ENCODE measurements around the gene TSPAN18.

Gene TSPAN18

DNA sequence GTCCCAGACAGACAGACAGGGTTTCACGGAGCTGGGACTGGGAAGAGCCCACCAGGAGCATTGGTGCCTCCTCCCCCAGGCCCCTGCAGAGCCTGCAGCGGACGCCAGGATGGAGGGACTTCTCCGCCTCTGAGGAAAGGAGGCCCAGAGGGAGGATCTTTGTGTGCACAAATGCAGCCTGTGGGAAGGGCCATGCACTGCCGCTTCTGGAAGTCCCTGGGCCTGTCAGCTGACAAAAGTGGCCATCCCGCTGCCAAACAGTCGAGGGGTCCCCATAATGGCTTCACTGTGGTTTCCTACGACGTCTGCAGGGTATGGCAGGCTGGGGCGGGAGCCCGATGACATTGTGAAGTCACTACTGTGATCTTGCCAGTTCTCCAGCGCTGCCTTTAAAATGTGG is 150.1 kb downstream of the TSPAN18 start:
- DNase-seq (ENCODE audit: low read depth): no peak
- TF ChIP-seq, protein P1, sequence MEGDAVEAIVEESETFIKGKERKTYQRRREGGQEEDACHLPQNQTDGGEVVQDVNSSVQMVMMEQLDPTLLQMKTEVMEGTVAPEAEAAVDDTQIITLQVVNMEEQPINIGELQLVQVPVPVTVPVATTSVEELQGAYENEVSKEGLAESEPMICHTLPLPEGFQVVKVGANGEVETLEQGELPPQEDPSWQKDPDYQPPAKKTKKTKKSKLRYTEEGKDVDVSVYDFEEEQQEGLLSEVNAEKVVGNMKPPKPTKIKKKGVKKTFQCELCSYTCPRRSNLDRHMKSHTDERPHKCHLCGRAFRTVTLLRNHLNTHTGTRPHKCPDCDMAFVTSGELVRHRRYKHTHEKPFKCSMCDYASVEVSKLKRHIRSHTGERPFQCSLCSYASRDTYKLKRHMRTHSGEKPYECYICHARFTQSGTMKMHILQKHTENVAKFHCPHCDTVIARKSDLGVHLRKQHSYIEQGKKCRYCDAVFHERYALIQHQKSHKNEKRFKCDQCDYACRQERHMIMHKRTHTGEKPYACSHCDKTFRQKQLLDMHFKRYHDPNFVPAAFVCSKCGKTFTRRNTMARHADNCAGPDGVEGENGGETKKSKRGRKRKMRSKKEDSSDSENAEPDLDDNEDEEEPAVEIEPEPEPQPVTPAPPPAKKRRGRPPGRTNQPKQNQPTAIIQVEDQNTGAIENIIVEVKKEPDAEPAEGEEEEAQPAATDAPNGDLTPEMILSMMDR (IDR thresholded peaks at IDR 0.05; ENCODE audit: insufficient read depth, low read depth, low read length, missing control alignments): no peak
- no peak overlapping the region for H3K4me3 ChIP-seq (ENCODE audit: low read depth, low read length)

DNA sequence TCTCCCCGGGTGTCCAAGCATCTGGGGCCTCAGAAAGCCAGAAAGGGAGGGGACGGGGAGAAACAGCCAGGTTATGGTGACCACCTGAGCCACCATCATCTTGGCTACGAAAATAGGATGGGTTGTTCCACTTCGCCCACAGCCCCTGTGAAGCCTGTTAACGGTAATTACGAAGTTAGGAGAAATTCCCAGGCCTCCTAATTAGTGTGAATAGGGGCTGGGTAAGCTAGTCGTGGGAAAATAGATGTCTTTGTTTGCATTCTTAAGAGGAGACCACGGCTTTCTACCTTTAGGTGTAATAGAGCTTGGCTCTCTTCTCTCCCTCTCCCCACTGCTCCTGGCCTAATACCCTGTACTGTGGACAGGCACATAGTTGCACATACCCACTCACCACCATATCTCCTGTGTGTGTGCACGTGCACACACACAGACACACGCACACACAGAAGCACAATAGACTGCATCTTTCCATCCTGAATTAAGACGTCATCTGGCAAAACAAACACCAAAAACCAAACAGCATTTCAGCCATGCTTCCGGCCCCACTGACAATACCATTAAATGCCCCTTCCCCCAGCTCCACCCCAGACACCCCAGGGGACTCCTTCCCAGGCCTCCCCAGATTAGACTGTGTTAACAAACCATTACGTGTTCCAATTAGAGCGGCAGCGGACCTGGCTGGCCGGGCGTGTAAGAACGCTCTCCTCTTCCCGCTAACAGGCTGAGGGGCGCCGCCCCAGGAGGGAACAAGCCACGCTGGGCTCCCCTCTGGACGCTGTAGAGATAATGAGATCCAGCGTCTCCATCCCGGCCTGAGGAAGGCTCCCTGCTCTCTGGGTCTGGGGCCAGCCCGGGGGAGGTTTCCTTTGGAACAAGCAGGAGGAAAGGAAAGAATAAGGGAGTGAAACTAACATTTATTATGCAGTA is 151.1 kb downstream of the TSPAN18 start:
- TF ChIP-seq, protein P1 (IDR thresholded peaks at IDR 0.05; ENCODE audit: insufficient read depth, low read depth, low read length, missing control alignments): no peak
- DNase-seq (ENCODE audit: low read depth): no peak
- no peak overlapping the region for H3K4me3 ChIP-seq (ENCODE audit: low read depth, low read length)

DNA sequence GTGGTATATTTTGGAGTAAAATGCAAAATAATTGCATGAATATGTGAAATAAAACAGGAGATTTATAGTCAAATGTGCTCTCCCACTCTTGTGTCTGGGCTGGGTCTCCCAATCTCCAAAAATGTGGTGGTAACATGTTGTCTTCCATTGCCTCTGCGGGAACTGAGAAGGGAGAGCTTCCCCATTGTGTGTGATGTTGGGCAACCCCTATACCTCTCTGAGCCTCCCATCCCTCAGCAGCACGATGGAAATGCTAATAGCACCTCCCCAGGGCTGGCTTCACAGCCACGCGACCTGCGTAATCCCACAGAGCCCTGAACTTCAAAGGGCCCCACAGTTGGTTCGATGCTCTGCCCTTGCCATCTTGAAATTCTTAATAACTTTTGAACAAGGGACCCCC is 151.9 kb downstream of the TSPAN18 start:
- no peak overlapping the region for H3K4me3 ChIP-seq (ENCODE audit: low read depth, low read length)
- no peak for DNase-seq (ENCODE audit: low read depth)
- TF ChIP-seq, protein P1 (IDR thresholded peaks at IDR 0.05; ENCODE audit: insufficient read depth, low read depth, low read length, missing control alignments): no peak

DNA sequence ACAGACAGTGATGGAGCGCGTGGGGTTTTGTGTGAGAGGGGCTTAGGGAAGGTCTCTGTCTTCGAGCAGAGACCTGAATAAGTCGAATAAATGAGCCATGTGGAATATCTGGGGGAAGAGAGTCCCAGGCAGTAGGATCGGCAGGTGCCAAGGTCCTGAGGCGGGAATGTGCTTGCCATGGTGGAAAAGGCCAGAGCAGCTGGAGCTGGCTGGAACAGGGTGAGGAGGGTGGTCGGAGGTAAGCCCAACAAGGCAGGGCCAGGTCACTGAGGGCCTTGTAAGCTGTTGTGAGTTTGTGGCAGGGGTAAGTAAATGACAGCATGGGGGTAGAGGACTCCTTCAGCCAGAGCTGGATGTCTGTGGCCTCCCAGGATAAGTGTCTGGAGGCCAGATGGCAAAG is 152.7 kb downstream of the TSPAN18 start:
- DNase-seq (ENCODE audit: low read depth): no peak
- H3K4me3 ChIP-seq (ENCODE audit: low read depth, low read length): no peak overlapping the region
- TF ChIP-seq, protein P1 (IDR thresholded peaks at IDR 0.05; ENCODE audit: insufficient read depth, low read depth, low read length, missing control alignments): no peak

DNA sequence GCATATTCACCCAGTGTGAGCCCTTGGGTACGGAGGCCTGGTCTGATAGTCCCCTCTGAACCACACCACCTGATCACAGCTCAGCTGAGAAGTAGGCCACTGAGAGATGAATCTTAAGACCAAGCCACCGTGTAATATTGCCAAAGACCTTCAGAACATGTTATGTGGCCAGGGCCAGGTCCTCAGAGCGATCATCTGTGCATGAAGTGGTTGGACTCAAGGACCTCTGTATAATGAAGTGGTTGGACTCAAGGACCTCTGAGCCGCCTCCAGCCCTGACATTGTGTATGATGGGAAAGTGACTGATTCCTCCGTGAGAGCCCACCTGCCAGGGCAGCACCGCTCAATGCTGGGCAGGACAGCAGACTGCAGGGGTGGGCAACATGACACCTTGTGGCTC is 153.7 kb downstream of the TSPAN18 start:
- H3K4me3 ChIP-seq (ENCODE audit: low read depth, low read length): no peak overlapping the region
- TF ChIP-seq, protein P1 (IDR thresholded peaks at IDR 0.05; ENCODE audit: insufficient read depth, low read depth, low read length, missing control alignments): no peak
- no peak for DNase-seq (ENCODE audit: low read depth)

DNA sequence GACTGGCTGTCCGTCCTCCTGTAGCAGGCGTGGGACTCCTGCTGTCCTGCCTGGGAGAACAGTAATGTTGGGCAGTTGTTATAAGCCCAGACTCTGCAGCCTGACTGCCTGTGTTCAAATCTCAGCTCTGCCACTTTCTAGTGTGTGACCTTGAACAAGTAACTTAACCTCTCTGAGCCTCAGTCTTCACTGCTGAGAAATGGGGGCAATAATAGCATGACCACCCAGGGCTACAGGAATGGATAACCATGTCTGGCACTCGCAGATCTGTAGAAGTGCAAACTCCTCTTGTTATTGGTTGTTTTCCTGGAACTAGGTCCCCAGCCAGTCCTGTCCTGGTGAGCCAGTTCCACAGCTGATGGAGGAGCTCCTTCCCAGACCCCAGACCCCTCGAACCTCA is 154.2 kb downstream of the TSPAN18 start:
- TF ChIP-seq, protein P1 (IDR thresholded peaks at IDR 0.05; ENCODE audit: insufficient read depth, low read depth, low read length, missing control alignments): no peak
- DNase-seq (ENCODE audit: low read depth): no peak
- no peak overlapping the region for H3K4me3 ChIP-seq (ENCODE audit: low read depth, low read length)

Data from GM12865 (cell line).